ENCODE data around the gene CRTC1. TPM values are rescaled to one million over a fixed set of nuclear protein-coding genes. Genes with fewer than 3 reads are reported as not detected.

The CRTC1 gene
- total RNA-seq, 4 donors from 2014 or later = 4.1 to 6.3 (median 4.7) TPM

DNA sequence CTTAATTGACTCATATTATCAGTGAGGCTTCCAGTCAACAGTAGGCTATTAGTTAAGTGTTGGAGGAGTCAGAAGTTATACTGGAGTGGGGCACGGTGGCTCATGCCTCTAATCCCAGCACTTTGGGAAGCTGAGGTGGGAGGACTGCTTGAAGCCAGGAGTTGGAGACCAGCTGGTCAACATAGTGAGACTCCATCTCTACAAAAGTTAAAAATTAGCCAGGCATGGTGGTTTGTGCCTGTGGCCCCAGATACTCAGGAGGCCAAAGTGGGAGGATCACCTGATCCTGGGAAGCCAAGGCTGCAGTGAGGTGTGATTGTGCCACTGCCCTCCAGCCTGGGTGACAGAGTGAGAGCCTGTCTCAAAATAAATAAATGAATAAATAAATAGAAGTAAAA lies 54.5 kb downstream of the CRTC1 start:
- TF ChIP-seq, protein P1, sequence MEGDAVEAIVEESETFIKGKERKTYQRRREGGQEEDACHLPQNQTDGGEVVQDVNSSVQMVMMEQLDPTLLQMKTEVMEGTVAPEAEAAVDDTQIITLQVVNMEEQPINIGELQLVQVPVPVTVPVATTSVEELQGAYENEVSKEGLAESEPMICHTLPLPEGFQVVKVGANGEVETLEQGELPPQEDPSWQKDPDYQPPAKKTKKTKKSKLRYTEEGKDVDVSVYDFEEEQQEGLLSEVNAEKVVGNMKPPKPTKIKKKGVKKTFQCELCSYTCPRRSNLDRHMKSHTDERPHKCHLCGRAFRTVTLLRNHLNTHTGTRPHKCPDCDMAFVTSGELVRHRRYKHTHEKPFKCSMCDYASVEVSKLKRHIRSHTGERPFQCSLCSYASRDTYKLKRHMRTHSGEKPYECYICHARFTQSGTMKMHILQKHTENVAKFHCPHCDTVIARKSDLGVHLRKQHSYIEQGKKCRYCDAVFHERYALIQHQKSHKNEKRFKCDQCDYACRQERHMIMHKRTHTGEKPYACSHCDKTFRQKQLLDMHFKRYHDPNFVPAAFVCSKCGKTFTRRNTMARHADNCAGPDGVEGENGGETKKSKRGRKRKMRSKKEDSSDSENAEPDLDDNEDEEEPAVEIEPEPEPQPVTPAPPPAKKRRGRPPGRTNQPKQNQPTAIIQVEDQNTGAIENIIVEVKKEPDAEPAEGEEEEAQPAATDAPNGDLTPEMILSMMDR (IDR thresholded peaks at IDR 0.05) = no peak
- TF ChIP-seq POLR2AphosphoS5 (IDR thresholded peaks at IDR 0.05) (no peak), EP300 (IDR thresholded peaks at IDR 0.05) (no peak), POLR2A (IDR thresholded peaks at IDR 0.05) (no peak)
- DNase-seq (ENCODE audit: low spot score in 2 of 2) = no peak
- H3K4me3 ChIP-seq = no peak overlapping the region
- WGBS = 95% methylated on average over 1 of the region's 1 CpG
- no peaks in the 10 kb centered on the region for H3K27me3 ChIP-seq
- H3K27ac ChIP-seq = no peak overlapping the region
- no peaks in the 10 kb centered on the region for H3K36me3 ChIP-seq
- peaks cover 8% of the 10 kb centered on the region for H3K4me1 ChIP-seq
- no peaks in the 10 kb centered on the region for H3K9me3 ChIP-seq

DNA sequence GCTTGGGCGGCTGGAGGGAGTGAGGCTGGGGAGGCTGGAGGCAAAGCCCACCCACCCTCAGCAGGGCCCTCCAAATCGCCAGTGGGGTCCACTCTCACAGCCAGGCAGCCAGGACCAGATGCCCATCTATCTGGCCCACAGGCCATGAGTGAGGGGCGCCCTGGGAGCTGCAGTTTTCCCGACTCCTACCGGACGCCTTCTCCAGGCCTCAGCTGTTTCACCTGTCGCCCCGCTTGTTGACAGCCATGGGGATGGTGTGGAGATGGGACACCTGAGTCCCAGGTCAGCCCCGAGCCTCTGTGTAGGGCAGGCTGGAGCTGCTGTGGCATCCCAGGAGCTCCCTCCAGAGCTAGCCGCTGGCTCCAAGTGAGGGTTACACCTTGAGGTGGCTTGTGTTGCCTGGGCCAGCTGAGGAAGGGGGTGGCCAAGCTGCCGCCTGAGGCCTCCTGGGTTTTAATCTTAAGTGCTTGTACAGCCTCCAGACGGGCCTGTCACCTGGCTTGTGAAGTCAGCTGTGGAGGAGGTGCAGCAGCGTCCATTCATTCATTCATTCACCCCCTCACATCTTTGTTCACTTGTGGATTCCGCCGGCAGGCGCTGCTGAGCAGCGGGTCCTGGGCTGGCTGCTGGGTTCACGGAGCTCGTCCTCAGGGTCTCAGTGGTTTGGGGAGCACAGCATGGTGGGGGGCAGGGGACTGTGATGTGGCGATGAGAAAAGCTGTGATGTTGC lies 55.6 kb downstream of the CRTC1 start:
- Histone ChIP-seq H3K27me3 (no peaks in the 10 kb centered on the region), H3K4me1 (peaks cover 8% of the 10 kb centered on the region), H3K9me3 (no peaks in the 10 kb centered on the region), H3K36me3 (peaks cover 2% of the 10 kb centered on the region), H3K4me3 (no peak overlapping the region), H3K27ac (no peak overlapping the region)
- WGBS = 98% methylated on average over 13 of the region's 20 CpGs
- TF ChIP-seq EP300 (IDR thresholded peaks at IDR 0.05) = no peak
- TF ChIP-seq, protein P1 (IDR thresholded peaks at IDR 0.05) = no peak
- no peak for TF ChIP-seq POLR2A (IDR thresholded peaks at IDR 0.05)
- TF ChIP-seq POLR2AphosphoS5 (IDR thresholded peaks at IDR 0.05) = no peak
- DNase-seq (ENCODE audit: low spot score in 2 of 2) = no peak

DNA sequence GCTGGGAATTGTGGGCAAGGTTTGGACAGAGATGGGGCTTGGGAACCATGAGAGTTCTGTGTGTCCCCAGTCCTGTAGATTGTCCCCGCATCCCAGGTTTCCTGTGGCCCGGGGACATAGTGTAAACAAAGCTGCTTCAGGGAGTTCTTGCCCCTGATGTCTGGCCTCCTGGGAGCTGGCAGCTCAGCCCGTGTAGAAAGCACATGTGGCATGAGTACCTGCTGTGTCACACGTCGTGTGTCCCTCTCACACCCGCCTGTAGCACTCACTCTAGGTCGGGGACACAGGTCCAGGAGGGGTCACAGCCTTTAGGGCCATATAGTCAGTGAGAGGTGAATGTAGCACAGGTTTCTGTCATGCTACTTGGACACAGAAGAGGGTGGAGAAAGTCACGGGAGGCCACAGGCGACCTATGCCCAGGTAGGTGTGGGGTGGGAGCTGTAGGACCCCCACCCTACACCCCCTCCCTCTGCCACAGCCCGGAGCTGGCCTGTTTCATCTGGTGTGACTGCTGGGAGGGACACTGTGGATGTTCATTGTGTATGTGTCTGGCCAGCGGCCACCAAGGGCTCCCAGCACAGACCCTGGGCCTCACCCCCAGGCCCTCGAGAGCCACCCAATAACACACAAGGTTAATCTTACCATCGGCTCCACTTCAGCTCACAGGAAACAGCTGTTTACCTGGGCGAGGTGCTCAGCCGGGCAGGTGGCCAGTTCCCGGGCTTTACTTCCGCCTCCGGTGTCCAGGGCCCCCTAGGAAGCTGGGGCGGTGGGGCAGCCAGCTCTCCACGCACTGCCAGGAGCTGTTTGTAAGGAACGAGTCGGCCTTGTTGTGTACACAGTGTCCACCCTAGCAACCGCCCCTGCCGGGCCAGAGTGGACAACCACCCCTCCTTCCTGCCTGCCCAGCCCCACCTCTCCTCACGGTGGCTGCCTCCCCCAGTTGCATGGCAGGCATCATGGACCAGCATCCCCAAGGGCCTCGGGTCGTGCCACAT lies 57.9 kb downstream of the CRTC1 start:
- TF ChIP-seq POLR2A (IDR thresholded peaks at IDR 0.05) (no peak), POLR2AphosphoS5 (IDR thresholded peaks at IDR 0.05) (no peak)
- Histone ChIP-seq H3K4me3 (no peak overlapping the region), H3K27me3 (no peaks in the 10 kb centered on the region), H3K4me1 (peaks cover 13% of the 10 kb centered on the region), H3K36me3 (peaks cover 5% of the 10 kb centered on the region), H3K9me3 (no peaks in the 10 kb centered on the region), H3K27ac (no peak overlapping the region)
- DNase-seq (ENCODE audit: low spot score in 2 of 2) = no peak
- 82% methylated on average over 10 of the region's 27 CpGs for WGBS

DNA sequence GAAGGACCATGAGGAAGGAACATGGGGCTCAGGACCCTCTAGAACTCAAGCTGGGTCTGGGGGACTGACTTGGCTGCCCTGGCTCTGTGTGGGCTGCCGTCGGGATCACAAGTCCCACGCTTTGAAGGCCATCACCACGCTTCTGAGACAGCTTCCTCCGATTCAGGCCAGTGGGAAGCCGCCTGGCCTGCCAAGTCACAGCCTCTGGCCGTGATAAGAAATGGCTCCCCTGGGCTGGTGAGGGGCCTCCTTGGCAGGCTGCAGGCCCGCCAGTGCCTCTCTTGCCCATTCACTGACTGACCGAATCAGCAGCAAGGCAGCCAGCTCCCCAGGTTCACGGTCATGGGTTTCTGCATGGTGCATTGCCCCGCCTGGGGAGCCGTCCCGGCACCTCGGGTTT lies 58.8 kb downstream of the CRTC1 start:
- no peak for TF ChIP-seq POLR2A (IDR thresholded peaks at IDR 0.05)
- TF ChIP-seq EP300 (IDR thresholded peaks at IDR 0.05) = no peak
- TF ChIP-seq, protein P1 (IDR thresholded peaks at IDR 0.05) = no peak
- no peak for TF ChIP-seq POLR2AphosphoS5 (IDR thresholded peaks at IDR 0.05)
- Histone ChIP-seq H3K36me3 (peaks cover 5% of the 10 kb centered on the region), H3K9me3 (no peaks in the 10 kb centered on the region), H3K27me3 (no peaks in the 10 kb centered on the region), H3K4me3 (no peak overlapping the region), H3K4me1 (peaks cover 13% of the 10 kb centered on the region), H3K27ac (no peak overlapping the region)
- DNase-seq (ENCODE audit: low spot score in 2 of 2) = no peak
- WGBS = 100% methylated on average over 3 of the region's 14 CpGs

DNA sequence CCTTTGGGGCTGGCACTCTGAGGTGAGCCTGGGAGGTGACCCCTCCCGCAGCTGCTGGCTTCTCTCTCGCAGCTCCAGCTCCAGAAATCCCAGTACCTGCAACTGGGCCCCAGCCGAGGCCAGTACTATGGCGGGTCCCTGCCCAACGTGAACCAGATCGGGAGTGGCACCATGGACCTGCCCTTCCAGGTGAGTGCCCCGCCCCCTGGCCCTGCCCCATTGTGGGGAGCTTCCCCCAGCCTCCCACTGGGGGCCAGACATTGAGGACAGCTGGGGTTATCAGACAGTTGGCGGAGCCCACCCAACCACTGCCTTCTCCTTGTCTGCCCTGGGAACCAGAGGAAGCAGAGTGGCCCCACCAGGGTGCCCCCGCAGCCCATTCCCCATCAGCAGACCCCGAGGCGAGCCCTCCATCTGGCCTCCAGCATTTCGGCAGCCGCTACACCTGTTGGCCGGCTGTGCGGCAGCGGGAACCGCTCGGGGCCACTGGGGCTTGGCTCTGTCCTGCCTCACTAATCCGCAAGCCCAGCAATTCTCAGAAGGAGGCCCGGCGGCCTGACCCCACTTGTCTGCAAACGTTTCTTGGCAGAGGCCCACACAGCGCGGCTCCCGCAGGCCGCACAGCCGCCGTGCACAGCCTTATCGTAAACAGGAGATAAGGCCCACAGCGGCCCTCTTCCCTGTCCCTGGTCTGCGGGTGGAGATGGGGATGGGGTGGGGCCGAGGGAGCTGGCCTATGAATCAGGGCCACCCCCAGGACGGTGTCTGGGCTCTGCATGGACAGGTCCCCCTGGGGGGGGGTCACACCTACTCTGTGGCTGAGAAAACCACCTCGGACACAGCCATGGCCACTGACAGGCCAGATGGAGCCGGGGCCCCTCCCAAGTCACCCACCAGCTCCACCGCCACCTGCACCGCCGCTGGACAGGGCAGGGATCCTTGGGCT lies 59.6 kb downstream of the CRTC1 start:
- TF ChIP-seq, protein P1 (IDR thresholded peaks at IDR 0.05) = no peak
- TF ChIP-seq EP300 (IDR thresholded peaks at IDR 0.05) (no peak), POLR2AphosphoS5 (IDR thresholded peaks at IDR 0.05) (no peak), POLR2A (IDR thresholded peaks at IDR 0.05) (no peak)
- Histone ChIP-seq H3K4me1 (peaks cover 13% of the 10 kb centered on the region), H3K27ac (no peak overlapping the region), H3K36me3 (peaks cover 5% of the 10 kb centered on the region), H3K4me3 (no peak overlapping the region), H3K27me3 (no peaks in the 10 kb centered on the region), H3K9me3 (no peaks in the 10 kb centered on the region)
- DNase-seq (ENCODE audit: low spot score in 2 of 2) = no peak
- 75% methylated on average over 8 of the region's 38 CpGs for WGBS
